OCI-LY1 (cell line): ENCODE data around the gene RHBDF2.

Source experiments
- H2AFZ ChIP-seq: fragments of 200-600 bp; sonication (generic), shearing (Covaris generic); 2 replicates; pipeline ENCODE4 v1.6.0; 2014; ENCODE audit warnings: antibody characterized with exemption, mild to moderate bottlenecking, low read length
- H3F3A ChIP-seq: fragments of 200-600 bp; sonication (generic), shearing (Covaris generic); 2 replicates; pipeline ENCODE4 v1.6.0; 2014; ENCODE audit warnings: mild to moderate bottlenecking, antibody characterized with exemption, low read length, moderate library complexity; ENCODE audit not compliant: insufficient read depth
- H3K27ac ChIP-seq: fragments of 200-600 bp; sonication (generic); 2 replicates; pipeline ENCODE4 v1.5.1; 2014; ENCODE audit warnings: low read length, mixed run types, mild to moderate bottlenecking, low read depth; ENCODE audit not compliant: poor library complexity, severe bottlenecking
- H3K27me3 ChIP-seq: fragments of 200-600 bp; sonication (generic); 2 replicates; pipeline ENCODE4 v1.6.0; 2014; ENCODE audit warnings: antibody characterized with exemption, mild to moderate bottlenecking, low read length, moderate library complexity; ENCODE audit not compliant: insufficient read depth
- H3K36me3 ChIP-seq: fragments of 200-600 bp; sonication (generic); 2 replicates; pipeline ENCODE4 v1.6.1; 2014; ENCODE audit warnings: mild to moderate bottlenecking, antibody characterized with exemption, low read length, moderate library complexity, mixed read lengths; ENCODE audit not compliant: insufficient read depth
- H3K4me1 ChIP-seq: fragments of 200-600 bp; sonication (generic); 2 replicates; pipeline ENCODE4 v1.5.1; 2014; ENCODE audit warnings: mild to moderate bottlenecking, low read length, moderate library complexity; ENCODE audit not compliant: insufficient read depth, severe bottlenecking
- H3K4me2 ChIP-seq: fragments of 200-600 bp; sonication (generic), shearing (Covaris generic); 2 replicates; pipeline ENCODE4 v1.6.1; 2014; ENCODE audit warnings: low read length
- H3K4me3 ChIP-seq: fragments of 200-600 bp; sonication (generic); 2 replicates; pipeline ENCODE4 v1.5.1; 2014; ENCODE audit warnings: low read length, low read depth, mild to moderate bottlenecking, mixed read lengths; ENCODE audit not compliant: poor library complexity, severe bottlenecking
- H3K79me2 ChIP-seq: fragments of 200-600 bp; shearing (Covaris generic); 2 replicates; pipeline ENCODE4 v1.6.1; 2016; ENCODE audit warnings: mixed run types, low read length, mixed read lengths; ENCODE audit not compliant: insufficient read depth
- H3K9ac ChIP-seq: fragments of 200-600 bp; sonication (generic), shearing (Covaris generic); 2 replicates; pipeline ENCODE4 v1.6.1; 2014; ENCODE audit warnings: mild to moderate bottlenecking, low read length, mixed read lengths
- H3K9me2 ChIP-seq: fragments of 200-600 bp; sonication (generic), shearing (Covaris generic); 2 replicates; pipeline ENCODE4 v1.6.1; 2014; ENCODE audit warnings: low read depth, mild to moderate bottlenecking, low read length, mixed read lengths
- H3K9me3 ChIP-seq: fragments of 200-600 bp; shearing (Covaris generic); 2 replicates; pipeline ENCODE4 v1.6.1; 2014; ENCODE audit warnings: low read length, mixed read lengths
- H4K20me1 ChIP-seq: fragments of 200-600 bp; sonication (generic), shearing (Covaris generic); 2 replicates; pipeline ENCODE4 v1.6.0; 2016; ENCODE audit warnings: mild to moderate bottlenecking, low read length; ENCODE audit not compliant: insufficient read depth
- EZH2 ChIP-seq: fragments of 200-600 bp; sonication (generic), shearing (Covaris generic); IDR thresholded peaks from 2 replicates; pipeline ENCODE4 v1.8.0; 2017; ENCODE audit warnings: borderline replicate concordance, mixed run types, mild to moderate bottlenecking, antibody characterized with exemption, low read length, moderate library complexity, mixed read lengths
- TF ChIP-seq, protein P1 (sequence below): fragments of 200-600 bp; sonication (generic), shearing (Covaris generic); IDR thresholded peaks from 2 replicates; pipeline ENCODE4 v1.5.1; 2017; ENCODE audit warnings: mild to moderate bottlenecking, antibody characterized with exemption, low read length, moderate library complexity, mixed read lengths

The RHBDF2 gene

DNA sequence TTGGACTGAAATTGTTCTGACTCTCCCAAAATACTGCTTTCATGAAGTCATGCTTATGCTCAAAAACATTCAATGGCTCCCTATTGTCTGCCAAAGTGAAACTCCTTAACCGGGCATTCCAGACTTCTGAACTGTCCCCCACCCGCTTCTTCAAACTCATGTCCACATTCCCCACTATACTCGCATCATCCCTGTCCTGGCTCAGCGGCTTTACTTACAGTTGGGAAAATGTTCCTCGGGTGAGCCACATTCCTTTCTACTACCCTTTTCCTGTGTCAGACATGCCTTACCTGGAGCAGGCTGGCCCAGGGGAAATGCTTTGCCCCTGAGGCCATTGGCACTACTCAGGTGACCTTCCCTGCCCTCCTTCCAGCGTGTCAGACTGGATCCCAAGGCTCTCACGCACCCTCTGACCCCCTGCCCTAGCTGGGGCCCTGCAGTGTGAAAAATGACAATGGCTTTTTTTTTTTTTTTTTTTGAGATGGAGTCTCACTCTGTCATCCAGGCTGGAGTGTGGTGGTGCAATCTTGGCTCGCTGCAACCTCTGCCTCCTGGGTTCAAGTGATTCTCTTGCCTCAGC lies 30.9 kb upstream of the RHBDF2 start:
- Histone ChIP-seq H3F3A (no peaks in the 10 kb centered on the region), H3K4me3 (no peak overlapping the region), H2AFZ (no peak overlapping the region), H3K4me2 (no peak overlapping the region), H3K27me3 (no peaks in the 10 kb centered on the region; the same call in 1 of the 2 replicates), H3K4me1 (peaks cover 44% of the 10 kb centered on the region), H3K27ac (no peak overlapping the region), H3K36me3 (no peaks in the 10 kb centered on the region), H3K9me2 (no peaks in the 10 kb centered on the region), H3K9ac (no peak overlapping the region), H4K20me1 (no peaks in the 10 kb centered on the region), H3K79me2 (no peaks in the 10 kb centered on the region), H3K9me3 (no peaks in the 10 kb centered on the region)
- no peak for TF ChIP-seq EZH2

DNA sequence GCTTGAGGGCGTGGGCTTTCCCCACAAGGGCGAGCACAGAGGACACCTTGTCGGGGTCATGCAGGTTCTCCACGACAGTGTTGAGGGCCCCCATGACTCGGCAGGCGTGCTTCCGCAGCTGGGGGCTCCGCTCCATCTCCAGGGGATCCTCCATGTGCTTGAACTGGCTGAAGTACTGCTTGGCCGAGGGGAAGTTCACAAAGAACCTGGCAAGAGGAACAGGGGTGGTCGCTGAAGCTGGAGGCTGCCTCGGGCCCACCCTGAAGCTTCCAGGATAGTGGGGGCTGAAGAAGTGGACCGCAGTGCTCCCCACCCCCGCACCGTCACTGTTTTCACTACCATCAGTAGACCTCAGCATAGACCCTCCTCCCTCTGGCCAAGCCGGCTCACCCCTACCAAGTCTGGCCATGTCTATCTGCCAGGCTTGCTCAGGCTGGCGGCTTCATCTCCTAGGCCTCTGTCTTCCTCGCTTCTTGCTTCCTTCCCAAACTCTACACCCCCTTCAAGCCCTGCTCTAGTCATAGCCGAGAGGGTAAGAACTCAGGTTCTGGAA lies 30.3 kb upstream of the RHBDF2 start:
- Histone ChIP-seq H4K20me1 (no peaks in the 10 kb centered on the region), H3K27me3 (no peaks in the 10 kb centered on the region; the same call in 1 of the 2 replicates), H3K4me1 (peaks cover 44% of the 10 kb centered on the region), H3K79me2 (no peaks in the 10 kb centered on the region), H3K9me2 (no peaks in the 10 kb centered on the region), H3K4me2 (peak overlapping the region; percentile 49; the same call in 1 of the 2 replicates), H3K27ac (no peak overlapping the region), H3K4me3 (no peak overlapping the region), H2AFZ (no peak overlapping the region), H3K9me3 (no peaks in the 10 kb centered on the region), H3K36me3 (no peaks in the 10 kb centered on the region), H3F3A (no peaks in the 10 kb centered on the region), H3K9ac (no peak overlapping the region; the same call in 1 of the 2 replicates)
- TF ChIP-seq, protein P1, sequence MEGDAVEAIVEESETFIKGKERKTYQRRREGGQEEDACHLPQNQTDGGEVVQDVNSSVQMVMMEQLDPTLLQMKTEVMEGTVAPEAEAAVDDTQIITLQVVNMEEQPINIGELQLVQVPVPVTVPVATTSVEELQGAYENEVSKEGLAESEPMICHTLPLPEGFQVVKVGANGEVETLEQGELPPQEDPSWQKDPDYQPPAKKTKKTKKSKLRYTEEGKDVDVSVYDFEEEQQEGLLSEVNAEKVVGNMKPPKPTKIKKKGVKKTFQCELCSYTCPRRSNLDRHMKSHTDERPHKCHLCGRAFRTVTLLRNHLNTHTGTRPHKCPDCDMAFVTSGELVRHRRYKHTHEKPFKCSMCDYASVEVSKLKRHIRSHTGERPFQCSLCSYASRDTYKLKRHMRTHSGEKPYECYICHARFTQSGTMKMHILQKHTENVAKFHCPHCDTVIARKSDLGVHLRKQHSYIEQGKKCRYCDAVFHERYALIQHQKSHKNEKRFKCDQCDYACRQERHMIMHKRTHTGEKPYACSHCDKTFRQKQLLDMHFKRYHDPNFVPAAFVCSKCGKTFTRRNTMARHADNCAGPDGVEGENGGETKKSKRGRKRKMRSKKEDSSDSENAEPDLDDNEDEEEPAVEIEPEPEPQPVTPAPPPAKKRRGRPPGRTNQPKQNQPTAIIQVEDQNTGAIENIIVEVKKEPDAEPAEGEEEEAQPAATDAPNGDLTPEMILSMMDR: no peak
- no peak for TF ChIP-seq EZH2

GRCh38 chr17:76530811-76531485 lies 29.7 kb upstream of the RHBDF2 start:
- Histone ChIP-seq H3K9me3 (no peaks in the 10 kb centered on the region), H3K27me3 (no peaks in the 10 kb centered on the region; the same call in 1 of the 2 replicates), H3K4me3 (peak overlapping the region; percentile 13), H3K79me2 (no peaks in the 10 kb centered on the region), H3K9me2 (no peaks in the 10 kb centered on the region), H3K36me3 (no peaks in the 10 kb centered on the region), H4K20me1 (no peaks in the 10 kb centered on the region), H3K9ac (peak overlapping the region; percentile 28; the same call in 1 of the 2 replicates), H3K4me2 (peak overlapping the region; percentile 49), H3F3A (no peaks in the 10 kb centered on the region), H3K4me1 (peaks cover 44% of the 10 kb centered on the region), H3K27ac (peak overlapping the region; percentile 23), H2AFZ (peak overlapping the region; percentile 97)
- TF ChIP-seq, protein P1: no peak
- no peak for TF ChIP-seq EZH2
